Neural progenitor cell (in vitro differentiated cells): ENCODE measurements around the gene C22orf42. TPM values are rescaled to one million over a fixed set of nuclear protein-coding genes. Genes with fewer than 3 reads are reported as not detected.
"Not testable (repeated sequence)": the region's sequence is repeated elsewhere in the genome, so short reads cannot be mapped to it uniquely, and the experiment has no call there.

Experiments used
- DNase-seq: peaks from one replicate; pipeline ENCODE4 v3.0.0-alpha.2; 2016; ENCODE audit warnings: low spot score
- H2AFZ ChIP-seq: fragments of 200-600 bp; sonication (generic); replicated peaks from 2 replicates; pipeline ENCODE4 v1.6.1; 2016; ENCODE audit warnings: antibody characterized with exemption
- H3F3A ChIP-seq: fragments of 200-600 bp; sonication (generic); 2 replicates; pipeline ENCODE4 v1.6.1; 2016; ENCODE audit warnings: antibody characterized with exemption, low read depth
- H3K27ac ChIP-seq: fragments of 200-600 bp; sonication (generic); 2 replicates; pipeline ENCODE4 v1.5.1; 2016; ENCODE audit warnings: mild to moderate bottlenecking
- H3K27me3 ChIP-seq: fragments of 200-600 bp; sonication (generic); 2 replicates; pipeline ENCODE4 v1.6.1; 2016; ENCODE audit warnings: mild to moderate bottlenecking, moderate library complexity
- H3K36me3 ChIP-seq: fragments of 200-600 bp; sonication (generic); 2 replicates; pipeline ENCODE4 v1.5.1; 2016
- H3K4me1 ChIP-seq: fragments of 200-600 bp; sonication (generic); 2 replicates; pipeline ENCODE4 v1.6.1; 2016; ENCODE audit warnings: mixed run types
- H3K4me2 ChIP-seq: fragments of 200-600 bp; sonication (generic); 2 replicates; pipeline ENCODE4 v1.6.1; 2016
- H3K4me3 ChIP-seq: fragments of 200-600 bp; sonication (generic); 2 replicates; pipeline ENCODE4 v1.5.1; 2016
- H3K79me2 ChIP-seq: fragments of 200-600 bp; sonication (generic); 2 replicates; pipeline ENCODE4 v1.6.1; 2016; ENCODE audit warnings: low read depth
- H3K9ac ChIP-seq: fragments of 200-600 bp; sonication (generic); 2 replicates; pipeline ENCODE4 v1.6.1; 2016
- H3K9me3 ChIP-seq: fragments of 200-600 bp; sonication (generic); 2 replicates; pipeline ENCODE4 v1.5.1; 2016; ENCODE audit warnings: low read depth
- H4K20me1 ChIP-seq: fragments of 200-600 bp; sonication (generic); 2 replicates; pipeline ENCODE4 v1.6.1; 2016; ENCODE audit warnings: low read depth
- H3K27ac Mint-ChIP-seq: 3 replicates; pipeline ENCODE4 v1.8.0; 2021; ENCODE audit warnings: mixed read lengths
- H3K27me3 Mint-ChIP-seq: 2 replicates; pipeline ENCODE4 v1.8.0; 2022; ENCODE audit warnings: low read depth, mild to moderate bottlenecking, inconsistent platforms, moderate library complexity, mixed read lengths; ENCODE audit not compliant: insufficient read depth
- H3K36me3 Mint-ChIP-seq: 3 replicates; pipeline ENCODE4 v1.8.0; 2021; ENCODE audit warnings: mixed read lengths
- H3K4me1 Mint-ChIP-seq: 3 replicates; pipeline ENCODE4 v1.8.0; 2021; ENCODE audit warnings: mixed read lengths
- H3K4me3 Mint-ChIP-seq: 3 replicates; pipeline ENCODE4 v1.8.0; 2021; ENCODE audit warnings: mild to moderate bottlenecking, moderate library complexity, mixed read lengths
- H3K9me3 Mint-ChIP-seq: 3 replicates; pipeline ENCODE4 v1.8.0; 2020; ENCODE audit warnings: mixed read lengths
- total RNA-seq: library from RNA; depleted of rRNA; stranded (reverse); fragments of >200 nt; gene quantifications from 2 replicates; pipeline ENCODE4 v1.2.3, GENCODE V29; 2015; ENCODE audit warnings: low replicate concordance
- TF ChIP-seq, protein P1 (sequence below): fragments of 200-600 bp; sonication (generic); IDR thresholded peaks from 2 replicates; pipeline ENCODE4 v1.5.1; 2017; ENCODE audit warnings: antibody characterized with exemption, mild to moderate bottlenecking

Gene C22orf42
- total RNA-seq, 1 donor from 2014 or later = not detected

DNA sequence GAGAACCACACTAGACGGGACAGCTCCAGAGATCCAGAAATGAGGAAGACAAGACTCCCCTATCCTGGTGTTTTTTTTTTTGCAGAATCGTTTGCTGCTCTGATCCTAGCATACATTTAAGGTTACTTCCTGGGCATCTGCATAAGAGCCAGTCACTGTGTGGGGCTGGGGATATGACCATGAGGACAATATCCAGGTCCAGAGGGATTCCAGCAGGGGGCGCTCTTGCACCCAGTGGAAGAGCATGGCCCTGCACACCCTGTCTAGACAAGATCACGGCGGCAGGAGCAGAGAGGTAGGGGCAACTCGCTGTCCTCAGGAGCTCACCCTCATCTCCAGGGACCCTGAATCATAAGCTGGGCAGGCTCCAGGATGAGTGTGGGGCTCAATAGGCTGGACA lies 18.4 kb downstream of the C22orf42 start:
- H3K27me3 Mint-ChIP-seq, H2AFZ ChIP-seq, H3K4me1 ChIP-seq, H3K36me3 ChIP-seq, H3K79me2 ChIP-seq, H3K9me3 Mint-ChIP-seq, H3F3A ChIP-seq, H3K27ac ChIP-seq, H3K4me2 ChIP-seq, H3K4me3 Mint-ChIP-seq, H3K4me1 Mint-ChIP-seq, H3K9ac ChIP-seq, H3K9me3 ChIP-seq, H3K27ac Mint-ChIP-seq, H3K36me3 Mint-ChIP-seq, H3K27me3 ChIP-seq, H4K20me1 ChIP-seq, H3K4me3 ChIP-seq: not testable (repeated sequence)
- TF ChIP-seq, protein P1, sequence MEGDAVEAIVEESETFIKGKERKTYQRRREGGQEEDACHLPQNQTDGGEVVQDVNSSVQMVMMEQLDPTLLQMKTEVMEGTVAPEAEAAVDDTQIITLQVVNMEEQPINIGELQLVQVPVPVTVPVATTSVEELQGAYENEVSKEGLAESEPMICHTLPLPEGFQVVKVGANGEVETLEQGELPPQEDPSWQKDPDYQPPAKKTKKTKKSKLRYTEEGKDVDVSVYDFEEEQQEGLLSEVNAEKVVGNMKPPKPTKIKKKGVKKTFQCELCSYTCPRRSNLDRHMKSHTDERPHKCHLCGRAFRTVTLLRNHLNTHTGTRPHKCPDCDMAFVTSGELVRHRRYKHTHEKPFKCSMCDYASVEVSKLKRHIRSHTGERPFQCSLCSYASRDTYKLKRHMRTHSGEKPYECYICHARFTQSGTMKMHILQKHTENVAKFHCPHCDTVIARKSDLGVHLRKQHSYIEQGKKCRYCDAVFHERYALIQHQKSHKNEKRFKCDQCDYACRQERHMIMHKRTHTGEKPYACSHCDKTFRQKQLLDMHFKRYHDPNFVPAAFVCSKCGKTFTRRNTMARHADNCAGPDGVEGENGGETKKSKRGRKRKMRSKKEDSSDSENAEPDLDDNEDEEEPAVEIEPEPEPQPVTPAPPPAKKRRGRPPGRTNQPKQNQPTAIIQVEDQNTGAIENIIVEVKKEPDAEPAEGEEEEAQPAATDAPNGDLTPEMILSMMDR = peak; percentile 60
- DNase-seq = peak; percentile 36

DNA sequence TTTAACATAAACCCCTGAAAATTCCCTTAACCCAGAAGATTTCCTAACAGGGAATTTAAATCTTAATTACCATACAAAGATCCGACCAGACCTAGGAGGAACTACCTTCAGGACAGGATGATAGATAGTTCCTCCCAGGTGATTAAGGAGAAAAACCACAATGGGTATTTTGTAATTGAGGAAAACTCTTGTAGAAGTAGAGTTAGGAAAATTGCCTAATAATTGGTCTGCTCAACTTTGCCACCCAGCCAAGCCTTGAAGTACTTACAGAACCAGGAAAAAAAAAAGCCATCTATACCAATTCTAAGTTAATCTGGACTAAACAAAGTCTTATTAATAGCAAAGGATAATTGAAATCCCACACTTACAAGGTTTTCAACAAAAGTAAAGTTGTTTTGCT lies 20.5 kb downstream of the C22orf42 start:
- not testable (repeated sequence) for H3K9me3 ChIP-seq, H4K20me1 ChIP-seq, H3K9ac ChIP-seq, H3K4me3 Mint-ChIP-seq, H3K9me3 Mint-ChIP-seq, H3K27ac Mint-ChIP-seq, H2AFZ ChIP-seq, H3K4me3 ChIP-seq, H3K4me1 ChIP-seq, DNase-seq, H3F3A ChIP-seq, H3K36me3 Mint-ChIP-seq, H3K4me1 Mint-ChIP-seq, H3K27ac ChIP-seq, H3K4me2 ChIP-seq, H3K27me3 ChIP-seq, H3K27me3 Mint-ChIP-seq, H3K79me2 ChIP-seq, H3K36me3 ChIP-seq

DNA sequence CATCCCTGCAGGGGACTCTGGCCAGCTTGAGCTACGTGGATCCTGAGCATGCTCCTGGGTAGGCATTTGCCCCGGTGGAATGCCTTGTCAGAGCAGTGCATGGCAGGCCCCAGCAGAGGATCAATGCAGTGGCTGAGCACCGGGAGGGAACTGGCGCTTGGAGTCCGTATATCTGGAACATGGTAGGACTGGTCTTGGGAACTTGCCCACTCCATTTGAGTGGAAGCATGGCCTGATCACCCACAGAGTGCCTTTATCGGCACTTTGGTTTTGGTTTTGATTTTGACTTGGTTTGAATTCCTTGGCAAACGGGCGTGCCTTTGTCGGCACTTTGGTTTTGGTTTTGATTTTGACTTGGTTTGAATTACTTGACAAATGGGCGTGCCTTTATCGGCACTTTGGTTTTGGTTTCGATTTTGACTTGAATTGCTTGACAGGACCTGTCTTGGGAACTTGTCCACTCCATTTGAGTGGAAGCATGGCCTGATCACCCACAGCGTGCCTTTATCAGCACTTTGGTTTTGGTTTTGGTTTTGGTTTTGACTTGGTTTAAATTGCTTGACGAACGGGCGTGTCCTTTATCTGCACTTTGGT lies 21.3 kb downstream of the C22orf42 start:
- not testable (repeated sequence) for H3K27ac ChIP-seq, H2AFZ ChIP-seq, H3K36me3 ChIP-seq, H3K4me1 Mint-ChIP-seq, H3F3A ChIP-seq, H3K27me3 Mint-ChIP-seq, H3K9ac ChIP-seq, H3K9me3 Mint-ChIP-seq, H4K20me1 ChIP-seq, H3K9me3 ChIP-seq, H3K36me3 Mint-ChIP-seq, H3K4me1 ChIP-seq, H3K4me2 ChIP-seq, DNase-seq, H3K27me3 ChIP-seq, H3K79me2 ChIP-seq, H3K4me3 Mint-ChIP-seq, H3K4me3 ChIP-seq
- peak overlapping the region; percentile 19 for H3K27ac Mint-ChIP-seq

DNA sequence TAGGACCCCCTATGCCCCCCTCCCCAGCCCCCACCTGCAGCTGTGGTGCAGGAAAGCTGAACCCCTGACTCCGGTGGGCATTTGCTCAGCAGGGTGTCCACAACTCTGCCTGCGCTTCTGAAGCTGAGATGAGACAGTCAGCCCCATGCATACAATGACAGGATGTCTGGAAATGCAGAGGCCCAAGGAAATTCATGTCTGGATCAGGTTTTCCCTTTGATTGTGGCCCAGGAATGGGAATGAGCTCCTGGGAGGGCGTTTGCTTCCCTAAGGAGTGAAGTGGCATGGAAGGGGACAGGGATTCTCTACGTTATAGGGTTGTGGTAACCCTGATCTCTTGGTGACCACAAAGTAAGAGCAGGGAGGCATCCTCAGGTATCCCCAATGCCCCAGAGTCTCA lies 22.2 kb downstream of the C22orf42 start:
- H3K79me2 ChIP-seq, H4K20me1 ChIP-seq, H3K27ac Mint-ChIP-seq, H3K4me1 Mint-ChIP-seq, H3K27me3 ChIP-seq, H3K4me3 ChIP-seq, H3K27me3 Mint-ChIP-seq, H2AFZ ChIP-seq, H3K27ac ChIP-seq, DNase-seq, H3K9me3 Mint-ChIP-seq, H3F3A ChIP-seq, H3K4me1 ChIP-seq, H3K36me3 Mint-ChIP-seq, H3K9me3 ChIP-seq, H3K9ac ChIP-seq, H3K4me3 Mint-ChIP-seq, H3K4me2 ChIP-seq, H3K36me3 ChIP-seq: not testable (repeated sequence)

DNA sequence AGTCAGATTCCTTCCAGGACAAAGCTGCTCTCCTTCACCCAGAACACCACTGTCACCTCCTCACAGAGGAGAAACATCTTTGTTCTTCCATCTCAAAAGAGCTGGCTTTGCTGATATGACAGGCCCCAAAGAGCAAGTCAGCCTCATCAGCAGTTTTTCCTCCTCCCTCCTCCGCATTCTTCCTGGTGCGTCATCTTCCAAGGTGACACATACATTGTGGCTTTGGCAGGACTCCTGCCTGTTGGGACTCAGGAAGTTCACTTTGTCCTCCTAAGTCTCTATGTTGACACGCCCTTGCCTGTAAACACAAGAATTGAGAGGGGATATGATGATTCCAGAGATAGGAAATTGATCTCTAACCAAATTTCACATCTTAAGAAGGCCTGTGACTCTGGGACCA lies 23.1 kb downstream of the C22orf42 start:
- H2AFZ ChIP-seq, H3F3A ChIP-seq, H3K36me3 Mint-ChIP-seq, H3K4me1 ChIP-seq, H3K27me3 ChIP-seq, H3K4me2 ChIP-seq, H3K4me3 ChIP-seq, H3K9me3 ChIP-seq, DNase-seq, H3K79me2 ChIP-seq, H3K4me3 Mint-ChIP-seq, H3K36me3 ChIP-seq, H3K27ac ChIP-seq, H3K27ac Mint-ChIP-seq, H3K27me3 Mint-ChIP-seq, H3K9ac ChIP-seq, H3K4me1 Mint-ChIP-seq, H3K9me3 Mint-ChIP-seq, H4K20me1 ChIP-seq: not testable (repeated sequence)

DNA sequence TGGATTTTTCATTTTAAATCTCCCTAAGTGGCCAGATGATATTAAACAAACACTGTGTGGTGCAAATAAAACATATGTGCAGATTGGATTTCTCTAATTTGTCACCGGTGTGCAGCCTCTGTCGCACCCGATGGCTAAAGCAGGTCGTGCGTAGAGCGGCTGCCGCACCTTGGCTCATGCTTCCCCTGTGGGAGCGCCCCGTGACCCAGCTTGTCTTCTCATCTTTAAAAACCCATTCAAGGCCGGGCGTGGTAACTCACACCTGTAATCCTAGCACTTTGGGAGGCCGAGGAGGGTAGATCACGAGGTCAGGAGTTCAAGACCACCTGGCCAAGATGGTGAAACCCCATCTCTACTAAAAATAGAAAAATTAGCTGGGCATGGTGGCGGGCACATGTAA lies 24.3 kb downstream of the C22orf42 start:
- H3K4me3 Mint-ChIP-seq, H3K4me2 ChIP-seq, H3K27me3 Mint-ChIP-seq, H3K9me3 Mint-ChIP-seq, H3K4me1 Mint-ChIP-seq, H3K36me3 Mint-ChIP-seq, DNase-seq, H3K36me3 ChIP-seq, H3K9me3 ChIP-seq, H3K27me3 ChIP-seq, H3F3A ChIP-seq, H2AFZ ChIP-seq, H3K4me3 ChIP-seq, H4K20me1 ChIP-seq, H3K79me2 ChIP-seq, H3K27ac ChIP-seq, H3K9ac ChIP-seq, H3K4me1 ChIP-seq, H3K27ac Mint-ChIP-seq: not testable (repeated sequence)
